Posterior vena cava (tissue), 2 donors: ENCODE data around the gene CCNYL1. TPM values are rescaled to one million over a fixed set of nuclear protein-coding genes. Genes with fewer than 3 reads are reported as not detected.

Experiments
- DNase-seq: peaks from one replicate; pipeline ENCODE4 v3.0.0-alpha.2; 2020; ENCODE audit warnings: low spot score
- intact Hi-C, 2 donors: fragments of 100-400 bp; cut with DNase I; formaldehyde crosslinking; loops; one replicate each; pipeline versions ENCODE4 v1.14.1 to v1.14.2; 2022 to 2023
- total RNA-seq, 2 donors: library from RNA; stranded (reverse); fragmentation: NEBNext Ultra II Directional; extraction: Animal tissue kit (Norgen Biotek cat#: 25700); gene quantifications; one replicate each; pipeline ENCODE4 v1.2.1, GENCODE V29; 2021
- donor health status: DM: yes; HTN: yes; CAD: no.
- donor health status: DM: yes; HTN: yes; CAD: no.

CCNYL1 gene
- total RNA-seq, 2 donors from 2014 or later: 17.8 to 34.5 TPM

DNA sequence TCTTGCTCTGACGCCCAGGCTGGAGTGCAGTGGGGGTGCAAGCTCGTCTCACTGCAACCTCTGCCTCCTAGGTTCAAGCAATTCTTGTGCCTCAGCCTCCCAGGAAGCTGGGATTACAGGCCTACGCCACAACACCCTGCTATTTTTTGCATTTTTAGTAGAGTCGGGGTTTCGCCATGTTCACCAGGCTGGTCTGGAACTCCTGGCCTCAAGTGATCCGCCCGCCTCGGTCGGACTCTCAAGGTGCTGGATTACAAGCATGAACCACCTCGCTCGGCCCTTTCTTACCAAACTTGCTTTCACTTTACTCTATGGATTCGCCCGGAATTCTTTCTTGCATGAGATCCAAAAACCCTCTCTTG is 61.4 kb downstream of the CCNYL1 start:
- intact Hi-C loops: no loop called here
- no peak for DNase-seq

DNA sequence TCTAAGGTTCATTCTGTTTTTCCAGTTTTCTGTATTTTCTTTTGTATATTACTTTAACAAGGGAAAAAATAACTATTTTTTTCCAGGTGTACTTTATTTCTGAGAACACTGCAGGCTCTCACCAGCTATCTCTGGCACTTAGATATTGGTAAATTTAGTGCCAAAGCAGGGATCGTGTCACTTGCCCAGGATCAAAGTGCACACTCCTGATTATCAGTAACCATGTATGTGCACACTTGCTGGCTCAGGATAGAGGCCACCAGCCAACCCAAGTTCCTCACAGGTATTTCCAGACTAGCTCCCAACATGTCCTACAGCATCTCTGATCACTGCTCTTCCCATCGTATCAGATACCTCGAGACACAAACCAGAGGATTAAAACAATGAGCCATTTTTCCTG is 64.0 kb downstream of the CCNYL1 start:
- intact Hi-C loops: no loop called here
- DNase-seq: no peak

- no peak for DNase-seq
- intact Hi-C loops: no loop called here
Measured at GRCh38 chr2:207777124-207777523, 65.7 kb downstream of the CCNYL1 start.

- intact Hi-C loops: no loop called here
- DNase-seq: no peak
Measured at GRCh38 chr2:207778298-207778882, 67.0 kb downstream of the CCNYL1 start.

DNA sequence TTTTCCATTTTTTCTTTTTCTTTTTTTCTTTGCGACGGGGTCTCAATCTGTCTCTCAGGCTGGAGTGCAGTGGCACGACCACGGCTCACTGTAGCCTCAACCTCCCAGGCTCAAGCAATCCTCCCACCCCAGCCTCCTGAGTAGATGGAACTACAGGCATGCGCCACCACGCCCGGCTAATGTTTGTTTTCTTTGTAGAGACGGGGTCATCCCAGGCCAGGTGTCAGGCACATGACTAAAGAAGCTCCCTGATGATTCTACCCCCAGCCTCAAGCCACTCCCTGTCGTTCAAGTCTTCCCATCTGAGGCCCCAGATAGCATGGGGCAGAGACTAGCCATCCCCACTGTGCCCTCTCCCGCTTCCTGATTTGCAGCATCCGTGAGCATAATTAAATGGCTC is 68.1 kb downstream of the CCNYL1 start:
- no peak for DNase-seq
- intact Hi-C loops: no loop called here

DNA sequence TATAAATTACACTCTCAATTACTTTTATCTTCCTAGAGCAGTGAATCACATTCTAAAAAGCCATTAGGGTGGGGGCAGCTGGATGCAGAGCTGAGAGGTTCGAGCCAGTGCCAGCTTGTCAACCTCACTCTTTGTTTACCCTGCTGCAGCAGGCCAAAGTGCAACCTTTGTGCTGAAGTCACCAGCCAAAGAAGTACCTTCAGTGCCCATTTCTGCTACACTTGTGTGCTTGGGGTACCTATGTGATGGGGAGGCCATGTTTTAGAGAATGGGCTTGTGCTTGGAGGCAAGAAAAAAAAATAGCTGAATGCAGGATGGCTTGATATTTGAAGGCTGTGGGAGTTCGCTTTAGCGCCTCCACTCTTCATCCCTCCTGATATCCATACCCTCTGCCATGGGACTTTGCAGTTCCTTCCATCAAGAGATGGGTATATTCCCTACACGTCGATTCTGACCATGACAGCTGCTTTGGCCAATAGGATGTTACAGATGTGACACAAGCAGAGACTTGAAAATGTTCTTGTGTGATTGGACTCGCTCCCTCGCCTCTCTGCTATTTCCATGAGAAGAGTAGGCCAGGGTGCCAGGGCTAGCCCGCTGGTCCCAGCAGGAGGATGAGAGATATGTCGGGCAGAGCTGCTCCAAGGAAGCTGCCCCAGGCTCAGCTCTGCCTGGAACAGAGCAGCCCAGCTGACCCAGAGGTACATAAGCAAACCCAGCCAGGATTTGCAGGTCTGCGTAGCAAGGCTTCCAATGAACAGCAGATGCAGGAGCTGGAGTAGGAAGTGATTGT is 71.0 kb downstream of the CCNYL1 start:
- DNase-seq: no peak
- intact Hi-C loops: no loop called here

GRCh38 chr2:207783514-207783913 is 72.1 kb downstream of the CCNYL1 start:
- intact Hi-C loops: no loop called here
- DNase-seq: no peak

DNA sequence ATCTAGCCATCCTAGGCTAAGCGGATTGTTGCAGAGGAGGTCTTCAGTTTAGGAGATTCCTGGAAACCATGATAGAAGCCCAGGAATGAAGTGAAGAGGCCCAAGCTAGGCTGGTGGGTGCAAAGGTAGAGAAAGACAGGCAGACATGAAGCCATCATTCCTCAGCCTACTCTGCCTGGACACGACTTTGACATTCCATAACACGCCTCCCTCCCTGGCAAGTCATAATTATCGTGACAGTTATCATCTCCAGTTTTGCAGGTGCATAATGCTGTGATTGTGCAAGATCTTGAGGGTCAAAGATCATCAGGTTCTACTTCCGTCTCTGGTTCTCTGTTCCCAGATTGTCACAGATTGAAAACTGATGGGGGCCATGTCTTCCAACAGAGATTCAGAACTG is 73.5 kb downstream of the CCNYL1 start:
- no peak for DNase-seq
- intact Hi-C loops: no loop called here

DNA sequence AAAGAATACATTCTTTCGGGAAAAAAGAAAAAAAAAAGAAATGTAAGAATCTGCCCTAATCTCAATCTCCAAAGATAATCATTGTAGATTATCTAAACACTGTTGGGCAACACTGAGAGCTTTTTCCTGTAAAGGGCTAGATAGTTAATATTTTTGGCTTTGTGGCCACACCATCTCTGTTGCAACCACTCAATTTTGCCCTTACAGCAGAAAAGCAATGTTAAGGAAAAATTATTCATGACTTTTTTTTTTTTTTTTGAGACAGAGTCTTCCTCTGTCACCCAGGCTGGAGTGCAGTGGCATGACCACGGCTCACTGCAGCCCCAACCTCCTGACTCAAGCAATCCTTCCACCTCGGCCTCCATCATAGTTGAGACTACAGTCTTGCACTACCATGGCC is 75.6 kb downstream of the CCNYL1 start:
- intact Hi-C loops: no loop called here
- no peak for DNase-seq

GRCh38 chr2:207787800-207788199 is 76.4 kb downstream of the CCNYL1 start:
- intact Hi-C loops: no loop called here
- no peak for DNase-seq

- intact Hi-C loops: no loop called here
- no peak for DNase-seq
Measured at GRCh38 chr2:207790898-207791297, 79.5 kb downstream of the CCNYL1 start.

GRCh38 chr2:207791579-207792243 is 80.3 kb downstream of the CCNYL1 start:
- intact Hi-C loops: no loop called here
- no peak for DNase-seq

- DNase-seq: no peak
- intact Hi-C loops: no loop called here
Measured at GRCh38 chr2:207792244-207792785, 80.9 kb downstream of the CCNYL1 start.

DNA sequence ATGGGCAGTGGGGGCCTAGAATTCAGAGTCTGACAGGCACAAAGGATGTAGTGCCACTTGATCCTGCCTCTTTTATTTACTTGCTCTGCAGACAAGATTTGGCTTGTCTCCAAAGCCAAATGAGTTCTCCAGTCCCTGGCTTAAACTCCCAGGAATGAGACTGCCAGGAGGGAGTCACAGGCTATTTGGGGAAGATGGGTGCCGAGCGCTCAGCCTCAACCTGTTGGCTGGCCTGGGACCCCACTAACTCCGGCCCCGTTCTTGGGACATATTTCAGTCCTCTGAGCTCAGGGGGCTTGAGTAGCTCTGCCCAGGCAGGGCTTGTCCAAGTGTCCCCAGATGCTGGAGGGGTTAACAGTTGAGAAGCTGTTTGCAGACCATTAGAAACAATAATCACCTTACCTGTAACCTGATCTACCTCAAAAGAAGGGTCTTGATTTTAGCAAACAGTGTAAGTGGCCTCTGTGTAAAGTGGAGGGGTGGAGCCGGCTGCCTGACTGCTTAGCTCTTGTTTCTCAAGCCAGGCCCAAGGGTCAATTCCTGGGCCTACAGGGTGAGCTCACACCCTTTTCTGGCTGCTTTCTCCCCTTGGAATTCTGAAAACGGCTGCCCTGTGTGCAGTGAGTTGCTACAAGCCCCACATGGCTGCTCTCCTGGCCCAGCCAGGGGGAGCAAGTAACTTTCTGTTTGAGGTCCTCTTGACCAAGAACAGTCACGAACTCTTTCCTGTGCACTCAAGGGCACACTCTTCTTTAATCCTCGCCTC is 85.3 kb downstream of the CCNYL1 start:
- DNase-seq: no peak
- intact Hi-C loops: no loop called here

GRCh38 chr2:207801259-207801658 is 89.8 kb downstream of the CCNYL1 start:
- intact Hi-C loops: no loop called here
- DNase-seq: no peak

DNA sequence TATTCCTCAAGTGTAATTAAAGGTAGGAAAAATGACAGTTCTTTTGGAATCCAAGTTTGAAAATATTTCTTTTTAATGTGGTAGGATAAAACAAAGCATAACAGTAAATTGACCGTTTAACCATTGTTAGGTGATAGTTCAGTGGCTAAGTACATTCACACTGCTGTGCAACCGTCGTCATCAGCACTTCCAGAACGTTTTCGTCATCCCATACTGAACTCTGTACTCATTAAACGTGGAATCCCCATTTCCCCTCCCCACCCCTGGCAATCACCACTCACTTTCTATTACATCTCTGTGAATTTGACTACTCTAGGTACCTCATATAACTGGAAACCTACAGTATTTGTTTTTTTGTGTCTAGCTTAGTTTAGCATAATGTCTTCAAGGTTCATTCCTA is 91.2 kb downstream of the CCNYL1 start:
- intact Hi-C loops: no loop called here
- DNase-seq: no peak
